Measurements from ENCODE around the gene KRTAP5-3.

GRCh38 chr11:1560649-1561251 lies 47.5 kb downstream of the KRTAP5-3 start:
- TF ChIP-seq CTCF (IDR thresholded peaks at IDR 0.05) (no peak), ZFX (IDR thresholded peaks at IDR 0.05; ENCODE audit: borderline replicate concordance) (no peak)
